HG03432 (cell line): Measurements from ENCODE around the gene BLVRA.
"Not testable (repeated sequence)": the region's sequence is repeated elsewhere in the genome, so short reads cannot be mapped to it uniquely, and the experiment has no call there.

Experiments
- ATAC-seq: cut with Tn5 transposase; IDR thresholded peaks from one replicate; pipeline ENCODE4 v1.9.1; 2021; ENCODE audit warnings: mild to moderate bottlenecking, moderate library complexity; ENCODE audit not compliant: unreplicated experiment

Gene BLVRA

GRCh38 chr7:43768887-43769272 is 10.4 kb downstream of the BLVRA start:
- ATAC-seq = no peak

GRCh38 chr7:43769281-43769680 is 10.8 kb downstream of the BLVRA start:
- ATAC-seq = no peak

GRCh38 chr7:43769791-43770465 is 11.4 kb downstream of the BLVRA start:
- ATAC-seq = no peak

GRCh38 chr7:43771128-43771527 is 12.6 kb downstream of the BLVRA start:
- ATAC-seq = no peak

- ATAC-seq = no peak
Observed at GRCh38 chr7:43771573-43771972, 13.1 kb downstream of the BLVRA start.

GRCh38 chr7:43773268-43773667 is 14.8 kb downstream of the BLVRA start:
- not testable (repeated sequence) for ATAC-seq

- not testable (repeated sequence) for ATAC-seq
Observed at GRCh38 chr7:43775255-43775654, 16.8 kb downstream of the BLVRA start.

- ATAC-seq = not testable (repeated sequence)
Observed at GRCh38 chr7:43778293-43779044, 20.0 kb downstream of the BLVRA start.

- no peak for ATAC-seq
Observed at GRCh38 chr7:43779045-43779812, 20.7 kb downstream of the BLVRA start.

- ATAC-seq = no peak
Observed at GRCh38 chr7:43781726-43782607, 23.5 kb downstream of the BLVRA start.

GRCh38 chr7:43782768-43783555 is 24.5 kb downstream of the BLVRA start:
- no peak for ATAC-seq

GRCh38 chr7:43784030-43784584 is 25.6 kb downstream of the BLVRA start:
- peak; percentile 24 for ATAC-seq

- peak; percentile 96 for ATAC-seq
Observed at GRCh38 chr7:43784585-43785087, 26.2 kb downstream of the BLVRA start.

- no peak for ATAC-seq
Observed at GRCh38 chr7:43785420-43785819, 26.9 kb downstream of the BLVRA start.

- ATAC-seq = no peak
Observed at GRCh38 chr7:43787771-43788170, 29.3 kb downstream of the BLVRA start.

- ATAC-seq = no peak
Observed at GRCh38 chr7:43790006-43790405, 31.5 kb downstream of the BLVRA start.

- ATAC-seq = no peak
Observed at GRCh38 chr7:43790834-43791233, 32.4 kb downstream of the BLVRA start.

GRCh38 chr7:43791665-43792064 is 33.2 kb downstream of the BLVRA start:
- no peak for ATAC-seq

- ATAC-seq = no peak
Observed at GRCh38 chr7:43792471-43793150, 34.1 kb downstream of the BLVRA start.
